K562 (cell line): Measurements from ENCODE around the gene ABCA1. TPM values are rescaled to one million over a fixed set of nuclear protein-coding genes. Genes with fewer than 3 reads are reported as not detected.

Experiments
- ATAC-seq: fragments of 200-7000 bp; cut with Tn5 transposase; 3 replicates; pipeline ENCODE4 v1.9.1; 2020; ENCODE audit warnings: moderate library complexity
- BruUV-seq: library from RNA; stranded (reverse); fragments of 400-500 nt; replicated peaks from 2 replicates; lab custom pipeline; 2021; lab: Mats Ljungman, UMichigan
- CTCF ChIA-PET: fragments of 300-600 bp; formaldehyde crosslinking; extraction: SDS; loops from one replicate; lab custom pipeline; 2021; ENCODE audit warnings: low intra/inter-chr PET ratio; lab: Yijun Ruan, JAX
- POLR2A ChIA-PET: fragments of 300-600, 350-650 bp; sonication (Branson Sonifier 250); formaldehyde crosslinking; extraction: SDS; loops from one replicate; lab custom pipeline; 2021; ENCODE audit warnings: antibody characterized with exemption, inconsistent platforms; lab: Yijun Ruan, JAX
- DNase-seq, 4 experiments: peaks; one replicate each; pipeline versions ENCODE4 v3.0.0 to v3.0.0-alpha.2; 2011 to 2018; ENCODE audit warnings: low spot score in 3 of 4, mixed read lengths in 3 of 4; ENCODE audit errors: extremely low read depth in 1 of 4
- FAIRE-seq: peaks from 2 replicates; lab custom pipeline; 2011; peaks lifted over from hg19 to GRCh38; lab: Jason Lieb, UNC
- H2AFZ ChIP-seq: 2 replicates; pipeline ENCODE4 v1.6.0; 2011; ENCODE audit warnings: low read depth, low read length, control low read depth, inconsistent platforms
- H3K27ac ChIP-seq: fragments of 200-600 bp; 3 replicates; pipeline ENCODE4 v1.8.0; 2011; ENCODE audit warnings: low read depth, mild to moderate bottlenecking, control low read depth, inconsistent platforms, low read length, moderate library complexity, mixed read lengths; ENCODE audit errors: extremely low read depth
- H3K27me3 ChIP-seq, 2 experiments: fragments of 300-600 bp in 1 of 2; 2 replicates in 1 of 2; 3 replicates in 1 of 2; pipeline versions ENCODE4 v1.6.0 to v1.8.0; 2011; ENCODE audit warnings: inconsistent platforms in 2 of 2, low read length in 2 of 2, mild to moderate bottlenecking in 1 of 2, mixed read lengths in 1 of 2, moderate library complexity in 1 of 2; ENCODE audit not compliant: control insufficient read depth in 2 of 2, insufficient read depth in 2 of 2
- H3K36me3 ChIP-seq: fragments of 300-600 bp; 3 replicates; pipeline ENCODE4 v1.8.0; 2011; ENCODE audit warnings: mild to moderate bottlenecking, low read length, inconsistent platforms; ENCODE audit not compliant: control insufficient read depth, insufficient read depth
- H3K4me1 ChIP-seq, 2 experiments: fragments of 200-600 bp in 1 of 2; replicated peaks in 1 of 2; 2 replicates in 1 of 2; 3 replicates in 1 of 2; pipeline versions ENCODE4 v1.5.1 to v1.8.0; 2011; ENCODE audit warnings: inconsistent platforms in 2 of 2, low read length in 2 of 2, mild to moderate bottlenecking in 1 of 2, mixed read lengths in 1 of 2, moderate library complexity in 1 of 2; ENCODE audit not compliant: control insufficient read depth in 2 of 2, insufficient read depth in 2 of 2
- H3K4me2 ChIP-seq: 2 replicates; pipeline ENCODE4 v1.6.1; 2011; ENCODE audit warnings: low read length, control low read depth, inconsistent platforms, mixed read lengths; ENCODE audit not compliant: insufficient read depth
- H3K4me3 ChIP-seq: fragments of 200-600 bp; sonication (generic), shearing (Covaris generic); 2 replicates; pipeline ENCODE4 v1.5.1; 2016; ENCODE audit warnings: control low read depth, inconsistent platforms
- H3K79me2 ChIP-seq: fragments of 200-600 bp; 3 replicates; pipeline ENCODE4 v1.8.0; 2011; ENCODE audit warnings: low read length, inconsistent platforms; ENCODE audit not compliant: control insufficient read depth, insufficient read depth
- H3K9ac ChIP-seq, 2 experiments: 2 replicates each; pipeline versions ENCODE4 v1.6.0 to v1.6.1; 2011; ENCODE audit warnings: low read depth in 2 of 2, low read length in 2 of 2, control low read depth in 1 of 2, inconsistent platforms in 1 of 2, mild to moderate bottlenecking in 1 of 2, mixed read lengths in 1 of 2; ENCODE audit not compliant: insufficient read depth in 1 of 2
- H3K9me1 ChIP-seq: one replicate; pipeline ENCODE4 v1.6.0; 2011; ENCODE audit warnings: inconsistent platforms, mild to moderate bottlenecking, low read length, moderate library complexity; ENCODE audit not compliant: control insufficient read depth, insufficient read depth
- H3K9me3 ChIP-seq: replicated peaks from 2 replicates; pipeline ENCODE4 v1.5.1; 2011; ENCODE audit warnings: low read depth, low read length, inconsistent platforms; ENCODE audit not compliant: control insufficient read depth, insufficient read depth
- H4K20me1 ChIP-seq: replicated peaks from 2 replicates; pipeline ENCODE4 v1.6.1; 2011; ENCODE audit warnings: low read length, inconsistent platforms, mixed read lengths; ENCODE audit not compliant: control insufficient read depth, insufficient read depth
- FIP1L1 ChIP-seq: fragments of 200-400 bp; formaldehyde crosslinking; IDR thresholded peaks from 2 replicates; pipeline ENCODE4 v1.6.1; 2018; ENCODE audit warnings: mild to moderate bottlenecking, low read depth, low read length; ENCODE audit not compliant: poor library complexity, severe bottlenecking
- GABPB1 ChIP-seq: sonication (generic); formaldehyde crosslinking; IDR thresholded peaks from 2 replicates; pipeline ENCODE4 v1.8.0; 2022; ENCODE audit warnings: mild to moderate bottlenecking, missing genetic modification reagents
- HMGXB4 ChIP-seq: sonication (generic); formaldehyde crosslinking; IDR thresholded peaks from 2 replicates; pipeline ENCODE4 v1.8.1; 2023; ENCODE audit warnings: mild to moderate bottlenecking, missing genetic modification reagents
- HNRNPK ChIP-seq: fragments of 200-400 bp; formaldehyde crosslinking; IDR thresholded peaks from one replicate; pipeline ENCODE4 v1.6.1; 2018; ENCODE audit warnings: mild to moderate bottlenecking, low read depth, low read length; ENCODE audit not compliant: poor library complexity, severe bottlenecking
- HNRNPLL ChIP-seq: fragments of 200-400 bp; formaldehyde crosslinking; IDR thresholded peaks from 2 replicates; pipeline ENCODE4 v1.6.1; 2017; ENCODE audit warnings: low read length, low read depth, mild to moderate bottlenecking; ENCODE audit not compliant: poor library complexity, severe bottlenecking
- MECOM ChIP-seq: fragments of 250-450 bp; sonication (Bioruptor Pico); IDR thresholded peaks from 2 replicates; pipeline ENCODE4 v1.8.0; 2022; ENCODE audit warnings: inconsistent platforms
- POLR2AphosphoS2 ChIP-seq: IDR thresholded peaks from 2 replicates; pipeline ENCODE4 v1.6.1; 2012; ENCODE audit warnings: low read length, improper control_type of control experiment
- RFX5 ChIP-seq: IDR thresholded peaks from 2 replicates; pipeline ENCODE4 v1.6.1; 2011; ENCODE audit warnings: low read depth, mild to moderate bottlenecking, improper control_type of control experiment, low read length
- STAT5A ChIP-seq: IDR thresholded peaks from 2 replicates; pipeline ENCODE4 v1.6.1; 2012; ENCODE audit warnings: low read length, inconsistent platforms, borderline replicate concordance
- TFAM ChIP-seq: fragments of 250-450 bp; sonication (Bioruptor Pico); conservative IDR thresholded peaks from 2 replicates; pipeline ENCODE4 v1.5.0; 2021; ENCODE audit warnings: mild to moderate bottlenecking, moderate library complexity
- XRCC4 ChIP-seq: IDR thresholded peaks from one replicate; pipeline ENCODE4 v1.6.1; 2011; ENCODE audit not compliant: insufficient read depth, insufficient read length; ENCODE audit errors: extremely low read depth
- ZBTB7A ChIP-seq: IDR thresholded peaks from 2 replicates; pipeline ENCODE4 v1.6.1; 2011; ENCODE audit warnings: low read depth, mild to moderate bottlenecking, low read length, moderate library complexity, borderline replicate concordance; ENCODE audit not compliant: control insufficient read depth
- ZFP36 ChIP-seq: fragments of 150-350 bp; IDR thresholded peaks from 2 replicates; pipeline ENCODE4 v1.6.1; 2018; ENCODE audit warnings: low read length, low read depth; ENCODE audit not compliant: partially characterized antibody
- ZNF436 ChIP-seq: fragments of 250-450, 450-650 bp; sonication (Bioruptor Pico); formaldehyde crosslinking; IDR thresholded peaks from 2 replicates; pipeline ENCODE4 v1.7.0; 2020; ENCODE audit warnings: mild to moderate bottlenecking
- ZNF707 ChIP-seq: fragments of 250-450 bp; sonication (Bioruptor Pico); conservative IDR thresholded peaks from 2 replicates; pipeline ENCODE4 v1.8.0; 2022; ENCODE audit warnings: inconsistent platforms, mild to moderate bottlenecking, moderate library complexity
- ZNF785 ChIP-seq: fragments of 250-450 bp; sonication (Bioruptor Pico); IDR thresholded peaks from 2 replicates; pipeline ENCODE4 v1.4.0; 2020; ENCODE audit warnings: mild to moderate bottlenecking
- WGBS: fragments of 100-300 bp; shearing (Covaris generic); methylation state at CpG from one replicate; pipeline ENCODE4 v1.1.6; 2016; ENCODE audit warnings: low coverage, mixed read lengths; ENCODE audit not compliant: insufficient coverage; ENCODE audit errors: missing lambda C conversion rate; 5-methylcytosine and 5-hydroxymethylcytosine counted together
- in situ Hi-C: fragments of 300-500 bp; cut with MboI; formaldehyde crosslinking; loops from 4 replicates; pipeline ENCODE4 v1.15.0; 2018; ENCODE audit warnings: inconsistent platforms, mixed read lengths
- intact Hi-C: fragments of 100-400 bp; cut with micrococcal nuclease; formaldehyde crosslinking; loops from 2 replicates; pipeline ENCODE4 v1.14.2; 2022
- polyA plus RNA-seq, 8 experiments: library from polyadenylated mRNA; depleted of rRNA in 4 of 8; stranded (reverse) in 5 of 8; unstranded in 3 of 8; fragments of >200 nt; fragmentation: Nextera tagmentation in 2 of 8; fragmentation: Illumina TruSeq in 1 of 8; extraction: Ambion mirVana in 2 of 8; extraction: Trizol in 1 of 8; gene quantifications; 2 replicates each; pipeline versions ENCODE4 v1.2.1 to v1.2.3, GENCODE V29; 2011 to 2014; ENCODE audit warnings: inconsistent platforms in 1 of 8, missing spikeins in 1 of 8
- total RNA-seq, 7 experiments: library from RNA; depleted of rRNA in 6 of 7; stranded (reverse); fragments of >200 nt in 6 of 7; fragmentation: Illumina TruSeq in 2 of 7; extraction: Trizol in 2 of 7; gene quantifications; 2 replicates each; pipeline versions ENCODE4 v1.2.1 to v1.2.3, GENCODE V29; 2011 to 2021; ENCODE audit warnings: low replicate concordance in 1 of 7

The ABCA1 gene
- total and polyA plus RNA-seq, 9 of the 15 experiments (the other 6 are each of a cell fraction or from before 2014, with no cell fraction given), result under 0.01 to 0.18 (median 0.02) TPM; not detected in 5

GRCh38 chr9:104900871-104901270, 27.1 kb downstream of the ABCA1 start (continued):
- TF ChIP-seq RFX5, result no peak
- TF ChIP-seq ZFP36, result no peak
- TF ChIP-seq STAT5A, result no peak
- TF ChIP-seq TFAM (CRISPR knock-in tag), result no peak
- no peak for TF ChIP-seq ZNF785 (CRISPR knock-in tag)

GRCh38 chr9:104900324-104900723, 27.6 kb downstream of the ABCA1 start:
- Histone ChIP-seq H3K9ac (no peak overlapping the region), H3K4me1 (no peaks in the 10 kb centered on the region), H3K9me1 (no peaks in the 10 kb centered on the region), H3K27me3 (peaks cover 0 to 6% of the 10 kb centered on the region in 2 experiments; a peak in 2 of 5 replicates), H3K27ac (no peak overlapping the region), H3K79me2 (no peaks in the 10 kb centered on the region), H2AFZ (no peak overlapping the region), H3K9me3 (no peaks in the 10 kb centered on the region), H3K4me2 (no peak overlapping the region), H3K36me3 (no peaks in the 10 kb centered on the region), H3K4me3 (no peak overlapping the region), H4K20me1 (no peaks in the 10 kb centered on the region)
- intact Hi-C loops, result no loop called here
- DNase-seq, result no peak
- 0% methylated on average over 3 of the region's 3 CpGs for WGBS
- no peak for FAIRE-seq
- no peak for ATAC-seq
- POLR2A ChIA-PET, result no interaction called here
- CTCF ChIA-PET, result no interaction called here
- TF ChIP-seq ZNF707 (CRISPR knock-in tag), result no peak
- no peak for TF ChIP-seq POLR2AphosphoS2
- TF ChIP-seq HNRNPK, result no peak
- TF ChIP-seq GABPB1, result no peak
- no peak for TF ChIP-seq ZBTB7A
- TF ChIP-seq MECOM, result no peak
- TF ChIP-seq ZNF436 (CRISPR knock-in tag), result no peak
- no peak for TF ChIP-seq HMGXB4 (CRISPR knock-in tag)
- no peak for TF ChIP-seq FIP1L1
- TF ChIP-seq XRCC4, result no peak
- no peak for TF ChIP-seq HNRNPLL
- no TSS peak for BruUV-seq
- in situ Hi-C loops, result no loop called here
